K562 (cell line): ENCODE results near the gene NTSR1. TPM values are rescaled to one million over a fixed set of nuclear protein-coding genes. Genes with fewer than 3 reads are reported as not detected.

ENCODE experiments used
- ATAC-seq: fragments of 200-7000 bp; cut with Tn5 transposase; 3 replicates; pipeline ENCODE4 v1.9.1; 2020; ENCODE audit warnings: moderate library complexity
- BruUV-seq: library from RNA; stranded (reverse); fragments of 400-500 nt; replicated peaks from 2 replicates; lab custom pipeline; 2021; lab: Mats Ljungman, UMichigan
- CTCF ChIA-PET: fragments of 300-600 bp; formaldehyde crosslinking; extraction: SDS; loops from one replicate; lab custom pipeline; 2021; ENCODE audit warnings: low intra/inter-chr PET ratio; lab: Yijun Ruan, JAX
- POLR2A ChIA-PET: fragments of 300-600, 350-650 bp; sonication (Branson Sonifier 250); formaldehyde crosslinking; extraction: SDS; loops from one replicate; lab custom pipeline; 2021; ENCODE audit warnings: antibody characterized with exemption, inconsistent platforms; lab: Yijun Ruan, JAX
- DNase-seq, 4 experiments: peaks; one replicate each; pipeline versions ENCODE4 v3.0.0 to v3.0.0-alpha.2; 2011 to 2018; ENCODE audit warnings: low spot score in 3 of 4, mixed read lengths in 3 of 4; ENCODE audit errors: extremely low read depth in 1 of 4
- FAIRE-seq: peaks from 2 replicates; lab custom pipeline; 2011; peaks lifted over from hg19 to GRCh38; lab: Jason Lieb, UNC
- H2AFZ ChIP-seq: 2 replicates; pipeline ENCODE4 v1.6.0; 2011; ENCODE audit warnings: low read depth, low read length, control low read depth, inconsistent platforms
- H3K27ac ChIP-seq: fragments of 200-600 bp; 3 replicates; pipeline ENCODE4 v1.8.0; 2011; ENCODE audit warnings: low read depth, mild to moderate bottlenecking, control low read depth, inconsistent platforms, low read length, moderate library complexity, mixed read lengths; ENCODE audit errors: extremely low read depth
- H3K27me3 ChIP-seq, 2 experiments: fragments of 300-600 bp in 1 of 2; 2 replicates in 1 of 2; 3 replicates in 1 of 2; pipeline versions ENCODE4 v1.6.0 to v1.8.0; 2011; ENCODE audit warnings: inconsistent platforms in 2 of 2, low read length in 2 of 2, mild to moderate bottlenecking in 1 of 2, mixed read lengths in 1 of 2, moderate library complexity in 1 of 2; ENCODE audit not compliant: control insufficient read depth in 2 of 2, insufficient read depth in 2 of 2
- H3K36me3 ChIP-seq: fragments of 300-600 bp; 3 replicates; pipeline ENCODE4 v1.8.0; 2011; ENCODE audit warnings: mild to moderate bottlenecking, low read length, inconsistent platforms; ENCODE audit not compliant: control insufficient read depth, insufficient read depth
- H3K4me1 ChIP-seq, 2 experiments: fragments of 200-600 bp in 1 of 2; replicated peaks in 1 of 2; 2 replicates in 1 of 2; 3 replicates in 1 of 2; pipeline versions ENCODE4 v1.5.1 to v1.8.0; 2011; ENCODE audit warnings: inconsistent platforms in 2 of 2, low read length in 2 of 2, mild to moderate bottlenecking in 1 of 2, mixed read lengths in 1 of 2, moderate library complexity in 1 of 2; ENCODE audit not compliant: control insufficient read depth in 2 of 2, insufficient read depth in 2 of 2
- H3K4me2 ChIP-seq: 2 replicates; pipeline ENCODE4 v1.6.1; 2011; ENCODE audit warnings: low read length, control low read depth, inconsistent platforms, mixed read lengths; ENCODE audit not compliant: insufficient read depth
- H3K4me3 ChIP-seq: fragments of 200-600 bp; sonication (generic), shearing (Covaris generic); 2 replicates; pipeline ENCODE4 v1.5.1; 2016; ENCODE audit warnings: control low read depth, inconsistent platforms
- H3K79me2 ChIP-seq: fragments of 200-600 bp; 3 replicates; pipeline ENCODE4 v1.8.0; 2011; ENCODE audit warnings: low read length, inconsistent platforms; ENCODE audit not compliant: control insufficient read depth, insufficient read depth
- H3K9ac ChIP-seq, 2 experiments: 2 replicates each; pipeline versions ENCODE4 v1.6.0 to v1.6.1; 2011; ENCODE audit warnings: low read depth in 2 of 2, low read length in 2 of 2, control low read depth in 1 of 2, inconsistent platforms in 1 of 2, mild to moderate bottlenecking in 1 of 2, mixed read lengths in 1 of 2; ENCODE audit not compliant: insufficient read depth in 1 of 2
- H3K9me1 ChIP-seq: one replicate; pipeline ENCODE4 v1.6.0; 2011; ENCODE audit warnings: inconsistent platforms, mild to moderate bottlenecking, low read length, moderate library complexity; ENCODE audit not compliant: control insufficient read depth, insufficient read depth
- H3K9me3 ChIP-seq: replicated peaks from 2 replicates; pipeline ENCODE4 v1.5.1; 2011; ENCODE audit warnings: low read depth, low read length, inconsistent platforms; ENCODE audit not compliant: control insufficient read depth, insufficient read depth
- H4K20me1 ChIP-seq: replicated peaks from 2 replicates; pipeline ENCODE4 v1.6.1; 2011; ENCODE audit warnings: low read length, inconsistent platforms, mixed read lengths; ENCODE audit not compliant: control insufficient read depth, insufficient read depth
- C11orf30 ChIP-seq: fragments of 450-650 bp; IDR thresholded peaks from 2 replicates; pipeline ENCODE4 v1.6.1; 2016; ENCODE audit warnings: low read depth, mild to moderate bottlenecking
- HNRNPLL ChIP-seq: fragments of 200-400 bp; formaldehyde crosslinking; IDR thresholded peaks from 2 replicates; pipeline ENCODE4 v1.6.1; 2017; ENCODE audit warnings: low read length, low read depth, mild to moderate bottlenecking; ENCODE audit not compliant: poor library complexity, severe bottlenecking
- NFE2L1 ChIP-seq: fragments of 450-650 bp; IDR thresholded peaks from 2 replicates; pipeline ENCODE4 v1.6.1; 2016; ENCODE audit warnings: missing genetic modification characterization, low read depth, mild to moderate bottlenecking, missing compliant biosample characterization, moderate library complexity, borderline replicate concordance
- U2AF1 ChIP-seq: fragments of 200-400 bp; formaldehyde crosslinking; optimal IDR thresholded peaks from 2 replicates; pipeline ENCODE3; 2017; ENCODE audit warnings: mild to moderate bottlenecking, low read depth, low read length, moderate library complexity
- ZNF263 ChIP-seq: sonication (generic); formaldehyde crosslinking; IDR thresholded peaks from 2 replicates; pipeline ENCODE4 v1.8.0; 2022; ENCODE audit warnings: mild to moderate bottlenecking, missing genetic modification reagents, borderline replicate concordance
- WGBS: fragments of 100-300 bp; shearing (Covaris generic); methylation state at CpG from one replicate; pipeline ENCODE4 v1.1.6; 2016; ENCODE audit warnings: low coverage, mixed read lengths; ENCODE audit not compliant: insufficient coverage; ENCODE audit errors: missing lambda C conversion rate; 5-methylcytosine and 5-hydroxymethylcytosine counted together
- in situ Hi-C: fragments of 300-500 bp; cut with MboI; formaldehyde crosslinking; loops from 4 replicates; pipeline ENCODE4 v1.15.0; 2018; ENCODE audit warnings: inconsistent platforms, mixed read lengths
- intact Hi-C: fragments of 100-400 bp; cut with micrococcal nuclease; formaldehyde crosslinking; loops from 2 replicates; pipeline ENCODE4 v1.14.2; 2022
- polyA plus RNA-seq, 8 experiments: library from polyadenylated mRNA; depleted of rRNA in 4 of 8; stranded (reverse) in 5 of 8; unstranded in 3 of 8; fragments of >200 nt; fragmentation: Nextera tagmentation in 2 of 8; fragmentation: Illumina TruSeq in 1 of 8; extraction: Ambion mirVana in 2 of 8; extraction: Trizol in 1 of 8; gene quantifications; 2 replicates each; pipeline versions ENCODE4 v1.2.1 to v1.2.3, GENCODE V29; 2011 to 2014; ENCODE audit warnings: inconsistent platforms in 1 of 8, missing spikeins in 1 of 8
- total RNA-seq, 7 experiments: library from RNA; depleted of rRNA in 6 of 7; stranded (reverse); fragments of >200 nt in 6 of 7; fragmentation: Illumina TruSeq in 2 of 7; extraction: Trizol in 2 of 7; gene quantifications; 2 replicates each; pipeline versions ENCODE4 v1.2.1 to v1.2.3, GENCODE V29; 2011 to 2021; ENCODE audit warnings: low replicate concordance in 1 of 7

Gene NTSR1
- total and polyA plus RNA-seq, 9 of the 15 experiments (the other 6 are each of a cell fraction or from before 2014, with no cell fraction given): 0.04 to 0.40 (median 0.13) TPM; not detected in 3

DNA sequence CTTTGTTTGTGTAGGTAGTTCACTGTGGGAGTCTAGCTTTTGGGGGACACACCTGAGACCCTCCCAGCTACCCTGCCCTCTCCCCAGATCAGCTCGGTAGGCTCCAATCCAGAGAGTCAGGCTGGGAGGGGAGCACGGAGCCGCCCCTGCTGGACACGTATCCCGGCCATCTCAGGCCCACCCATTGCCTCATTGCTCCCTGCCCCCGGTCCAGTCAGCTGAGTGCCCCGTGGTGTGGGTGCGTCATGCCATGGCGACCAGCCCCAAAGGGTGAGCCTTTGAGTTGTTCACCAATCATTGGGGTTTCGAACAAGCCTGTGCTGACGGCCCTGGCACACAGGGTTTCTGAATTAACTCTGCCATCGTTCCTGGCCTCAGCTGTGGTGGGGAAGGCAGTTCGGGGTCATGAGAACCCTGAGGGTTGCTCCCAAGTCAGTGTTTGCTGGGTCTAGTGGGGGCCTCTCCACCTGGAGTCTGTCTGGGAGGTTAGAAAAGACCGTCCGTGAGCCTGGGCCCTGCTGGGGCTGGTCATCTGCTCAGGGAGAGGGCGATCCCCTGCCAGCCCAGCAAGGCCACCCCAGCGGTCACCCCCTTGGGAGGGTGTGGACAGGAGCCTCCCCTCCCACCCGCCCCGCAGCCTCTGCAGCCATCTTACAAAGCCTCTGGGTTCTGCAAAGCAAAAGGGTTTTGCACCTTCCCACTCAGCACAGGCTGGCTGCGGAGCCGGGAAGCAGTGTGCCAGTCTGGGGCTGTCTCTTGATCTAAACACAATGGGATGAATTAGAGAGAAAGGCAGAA, 34.5 kb downstream of the NTSR1 start:
- FAIRE-seq: no peak
- in situ Hi-C loops: no loop called here

GRCh38 chr20:62743777-62744317, 35.2 kb downstream of the NTSR1 start:
- Histone ChIP-seq H3K4me3 (no peak overlapping the region), H4K20me1 (no peaks in the 10 kb centered on the region; the same call in 1 of the 2 replicates), H3K27ac (no peak overlapping the region), H3K9ac (0 out of 4 replicates have a peak overlapping the region, but pooled peaks of 1 of the 2 experiments have one; percentile 3), H3K4me1 (peaks cover 16 to 38% of the 10 kb centered on the region in 2 experiments), H3K79me2 (no peaks in the 10 kb centered on the region), H3K36me3 (no peaks in the 10 kb centered on the region), H2AFZ (no peak overlapping the region), H3K4me2 (no peak overlapping the region), H3K9me1 (no peaks in the 10 kb centered on the region), H3K27me3 (peaks cover 27 to 39% of the 10 kb centered on the region in 2 experiments), H3K9me3 (no peaks in the 10 kb centered on the region)
- POLR2A ChIA-PET: no interaction called here
- intact Hi-C loops: no loop called here
- FAIRE-seq: no peak
- in situ Hi-C loops: no loop called here
- WGBS: 16% methylated on average over 19 of the region's 20 CpGs
- no peak for ATAC-seq
- CTCF ChIA-PET: no interaction called here
- BruUV-seq: no TSS peak
- no peak for TF ChIP-seq NFE2L1 (tag)
- peak; percentile 54 for TF ChIP-seq ZNF263 (CRISPR knock-in tag)
- no peak for TF ChIP-seq HNRNPLL
- no peak for DNase-seq

More for the DNA sequence above, 34.5 kb downstream of the NTSR1 start:
- no peak overlapping the region for H3K4me3 ChIP-seq
- WGBS: 14% methylated on average over 17 of the region's 21 CpGs
- ChIA-PET CTCF (no interaction called here), POLR2A (interaction anchor here (0.6 kb wide), 1 partner anchor 10 kb away, joined by 3 read pairs; no protein-coding TSS in a partner anchor)
- intact Hi-C loops: no loop called here
- H4K20me1 ChIP-seq: no peaks in the 10 kb centered on the region; the same call in 1 of the 2 replicates
- no peak overlapping the region for H3K4me2 ChIP-seq
- H3K79me2 ChIP-seq: no peaks in the 10 kb centered on the region
- H3K27ac ChIP-seq: no peak overlapping the region
- DNase-seq (no peak), ATAC-seq (no peak)
- H3K9me3 ChIP-seq: no peaks in the 10 kb centered on the region
- no peak overlapping the region for H3K9ac ChIP-seq
- no peak for TF ChIP-seq C11orf30
- TF ChIP-seq U2AF1: no peak
- BruUV-seq: no TSS peak
- no peaks in the 10 kb centered on the region for H3K36me3 ChIP-seq
- H2AFZ ChIP-seq: no peak overlapping the region
- H3K27me3 ChIP-seq: peaks cover 24 to 35% of the 10 kb centered on the region in 2 experiments
- H3K9me1 ChIP-seq: no peaks in the 10 kb centered on the region
- H3K4me1 ChIP-seq: peaks cover 16 to 43% of the 10 kb centered on the region in 2 experiments
